ACC112 (cell line): ENCODE measurements around the gene SOD3.

Source experiments
- H2AFZ ChIP-seq: fragments of 200-600 bp; sonication (generic); one replicate; pipeline ENCODE4 v1.6.0; 2017; ENCODE audit warnings: antibody characterized with exemption, low read length; ENCODE audit not compliant: unreplicated experiment
- H3K27ac ChIP-seq: fragments of 200-600 bp; sonication (generic); 2 replicates; pipeline ENCODE4 v1.5.1; 2014; ENCODE audit warnings: low read depth, mild to moderate bottlenecking, antibody characterized with exemption, low read length, moderate library complexity
- H3K27me3 ChIP-seq: fragments of 200-600 bp; sonication (generic); 2 replicates; pipeline ENCODE4 v1.6.1; 2014; ENCODE audit warnings: mild to moderate bottlenecking, antibody characterized with exemption, low read length, moderate library complexity, mixed read lengths; ENCODE audit not compliant: insufficient read depth
- H3K36me3 ChIP-seq: fragments of 200-600 bp; sonication (generic); 2 replicates; pipeline ENCODE4 v1.6.1; 2016; ENCODE audit warnings: mild to moderate bottlenecking, antibody characterized with exemption, low read length, moderate library complexity, mixed read lengths; ENCODE audit not compliant: insufficient read depth
- H3K4me1 ChIP-seq: fragments of 200-600 bp; sonication (generic); one replicate; pipeline ENCODE4 v1.6.1; 2016; ENCODE audit warnings: low read length, mixed read lengths; ENCODE audit not compliant: insufficient read depth, unreplicated experiment, control insufficient read depth
- H3K4me3 ChIP-seq: fragments of 200-600 bp; sonication (generic); 2 replicates; pipeline ENCODE4 v1.5.1; 2014; ENCODE audit warnings: mild to moderate bottlenecking, low read depth, low read length
- H3K79me2 ChIP-seq: fragments of 200-600 bp; sonication (generic); one replicate; pipeline ENCODE4 v1.6.0; 2016; ENCODE audit warnings: low read length; ENCODE audit not compliant: control insufficient read depth, unreplicated experiment, insufficient read depth

The SOD3 gene

DNA sequence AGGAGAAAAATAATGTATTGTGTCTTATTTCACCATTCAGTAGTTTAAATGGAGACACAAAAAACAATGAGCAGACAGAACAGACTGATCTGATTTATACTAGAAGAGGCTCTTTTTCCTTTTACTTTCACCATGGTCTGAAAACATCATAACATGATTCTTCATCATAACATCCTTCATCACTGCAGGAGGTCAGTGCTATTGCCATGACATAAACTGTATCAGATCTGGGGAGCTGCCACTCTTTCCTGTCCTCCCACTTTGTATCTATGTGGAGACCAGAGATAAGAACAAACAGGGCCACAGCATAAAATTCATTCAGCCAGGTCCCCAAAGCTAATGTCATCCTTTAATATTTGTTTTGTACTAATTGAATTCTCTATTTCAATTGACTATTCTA, 25.2 kb downstream of the SOD3 start:
- no peaks in the 10 kb centered on the region for H3K36me3 ChIP-seq
- no peak overlapping the region for H3K4me3 ChIP-seq
- no peak overlapping the region for H2AFZ ChIP-seq
- no peak overlapping the region for H3K27ac ChIP-seq
- H3K79me2 ChIP-seq: no peaks in the 10 kb centered on the region
- H3K4me1 ChIP-seq: no peaks in the 10 kb centered on the region
- no peaks in the 10 kb centered on the region for H3K27me3 ChIP-seq

DNA sequence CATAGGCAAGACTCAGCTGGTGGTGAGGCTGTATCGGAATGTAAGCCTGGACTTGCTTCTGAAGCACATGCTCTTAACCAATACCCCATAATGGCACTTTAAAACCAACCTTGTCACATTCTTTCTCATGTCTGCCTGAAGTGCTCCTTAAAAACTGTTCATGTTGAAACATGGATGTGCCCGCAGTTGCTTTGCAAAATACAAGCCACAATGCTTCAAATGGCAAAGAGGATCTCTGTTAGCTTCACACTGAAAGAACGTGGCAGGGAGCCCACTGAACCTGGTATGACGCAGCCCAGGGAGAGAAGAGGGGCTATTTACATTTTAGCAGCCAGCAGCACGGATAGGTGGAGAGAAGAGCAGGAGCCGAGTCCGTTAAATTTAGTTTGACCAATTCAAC, 29.3 kb downstream of the SOD3 start:
- no peaks in the 10 kb centered on the region for H3K4me1 ChIP-seq
- no peaks in the 10 kb centered on the region for H3K79me2 ChIP-seq

DNA sequence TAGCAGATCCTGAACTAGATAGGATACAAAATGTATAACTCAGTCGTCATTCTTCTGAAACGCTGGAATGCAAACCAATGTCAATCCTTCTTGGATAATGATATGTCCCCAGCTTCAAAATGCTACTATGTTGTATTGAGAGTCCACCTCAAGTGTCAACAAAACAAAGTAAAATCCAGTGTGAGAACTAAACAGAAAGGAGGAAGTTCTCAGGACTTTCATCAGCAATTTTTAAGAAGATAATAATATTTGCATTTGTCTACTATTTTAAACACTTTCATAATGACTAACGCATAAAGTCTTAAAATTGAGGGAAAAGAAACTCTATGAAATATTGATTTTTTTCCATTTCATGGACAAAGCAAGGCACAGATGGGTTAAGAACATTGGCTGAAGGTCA, 36.3 kb downstream of the SOD3 start:
- no peaks in the 10 kb centered on the region for H3K4me1 ChIP-seq

More for the DNA sequence above, 29.3 kb downstream of the SOD3 start:
- H2AFZ ChIP-seq: no peak overlapping the region
- no peak overlapping the region for H3K4me3 ChIP-seq
- no peaks in the 10 kb centered on the region; the same call in 1 of the 2 replicates for H3K36me3 ChIP-seq
- H3K27me3 ChIP-seq: no peaks in the 10 kb centered on the region
- no peak overlapping the region for H3K27ac ChIP-seq

DNA sequence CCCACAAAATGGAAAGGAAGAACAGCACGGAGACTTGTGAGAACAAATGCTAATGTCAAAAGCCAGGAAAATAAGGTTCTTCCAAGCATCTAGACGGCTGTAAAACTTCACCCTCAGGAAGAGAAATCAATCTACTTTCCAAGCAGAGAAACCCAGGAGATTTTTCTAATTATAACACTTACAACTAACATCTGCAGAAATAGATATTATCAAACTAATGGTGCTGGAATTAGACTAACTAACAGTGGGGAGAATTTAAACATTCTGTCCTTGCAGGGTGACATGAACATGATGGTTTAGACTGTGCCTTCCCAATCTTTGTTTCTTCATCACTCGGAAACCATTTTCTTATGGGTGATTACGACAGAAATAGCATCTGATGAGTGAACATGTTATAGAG, 40.3 kb downstream of the SOD3 start:
- Histone ChIP-seq H3K79me2 (no peaks in the 10 kb centered on the region), H2AFZ (no peak overlapping the region)

More for the DNA sequence above, 36.3 kb downstream of the SOD3 start:
- no peaks in the 10 kb centered on the region for H3K79me2 ChIP-seq
- no peaks in the 10 kb centered on the region; the same call in 1 of the 2 replicates for H3K36me3 ChIP-seq
- H2AFZ ChIP-seq: no peak overlapping the region
- no peaks in the 10 kb centered on the region for H3K27me3 ChIP-seq
- no peak overlapping the region for H3K27ac ChIP-seq
- no peak overlapping the region for H3K4me3 ChIP-seq

DNA sequence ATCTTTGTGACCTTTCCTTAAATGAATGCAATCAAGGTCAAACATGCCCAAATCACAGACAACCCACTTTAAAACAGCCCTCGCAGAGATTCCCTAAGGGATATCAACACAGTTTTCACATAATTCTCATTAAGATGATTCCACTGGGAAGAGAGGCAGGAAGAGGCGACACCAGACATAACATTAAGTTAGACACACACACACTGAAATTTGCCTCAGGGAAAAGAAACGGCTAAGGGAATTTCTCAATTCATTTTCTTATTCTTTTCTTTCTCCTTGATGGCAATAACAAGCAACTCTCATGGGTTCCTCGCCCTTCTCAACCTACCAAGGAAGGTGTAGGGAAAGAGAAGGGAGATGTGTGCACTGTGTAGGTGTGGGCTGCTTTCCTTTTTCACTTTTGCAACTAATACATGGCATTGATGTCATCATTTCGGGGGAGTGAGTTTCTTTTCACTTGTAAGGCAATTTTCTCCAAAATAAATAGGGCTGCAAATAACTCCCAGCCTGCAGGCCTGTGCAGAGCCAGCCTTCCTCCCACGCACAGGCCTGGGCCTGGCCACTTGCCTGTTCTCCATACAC, 41.4 kb downstream of the SOD3 start:
- no peak overlapping the region for H3K4me3 ChIP-seq

More for the DNA sequence above, 40.3 kb downstream of the SOD3 start:
- H3K27ac ChIP-seq: no peak overlapping the region
- H3K36me3 ChIP-seq: no peaks in the 10 kb centered on the region
- H3K4me1 ChIP-seq: no peaks in the 10 kb centered on the region
- no peak overlapping the region for H3K4me3 ChIP-seq
- no peaks in the 10 kb centered on the region for H3K27me3 ChIP-seq

DNA sequence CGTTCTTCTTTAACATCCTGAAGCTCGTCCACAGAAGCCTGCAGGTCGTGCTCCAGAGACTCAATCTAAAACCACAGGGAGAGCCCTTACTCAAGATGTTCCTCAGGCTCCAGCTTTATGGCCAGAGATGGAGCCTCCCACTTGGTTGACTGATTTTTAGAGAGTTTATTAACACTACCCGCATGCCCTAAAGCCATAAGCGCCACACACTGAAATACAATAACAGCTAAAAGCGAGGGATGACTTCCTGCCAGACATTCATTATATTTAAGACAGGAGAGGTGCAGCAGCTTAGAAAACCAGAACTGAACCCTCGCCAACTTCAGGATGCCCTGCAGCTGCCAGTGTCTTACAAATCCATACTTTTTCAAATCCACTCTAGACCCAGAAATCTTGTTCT, 42.0 kb downstream of the SOD3 start:
- Histone ChIP-seq H3K36me3 (no peaks in the 10 kb centered on the region), H3K4me3 (no peak overlapping the region), H3K27me3 (no peaks in the 10 kb centered on the region), H3K27ac (no peak overlapping the region), H2AFZ (no peak overlapping the region), H3K4me1 (no peaks in the 10 kb centered on the region), H3K79me2 (no peaks in the 10 kb centered on the region)

More for the DNA sequence above, 41.4 kb downstream of the SOD3 start:
- Histone ChIP-seq H3K36me3 (no peaks in the 10 kb centered on the region), H2AFZ (no peak overlapping the region), H3K27ac (no peak overlapping the region), H3K79me2 (no peaks in the 10 kb centered on the region), H3K4me1 (no peaks in the 10 kb centered on the region), H3K27me3 (no peaks in the 10 kb centered on the region)

DNA sequence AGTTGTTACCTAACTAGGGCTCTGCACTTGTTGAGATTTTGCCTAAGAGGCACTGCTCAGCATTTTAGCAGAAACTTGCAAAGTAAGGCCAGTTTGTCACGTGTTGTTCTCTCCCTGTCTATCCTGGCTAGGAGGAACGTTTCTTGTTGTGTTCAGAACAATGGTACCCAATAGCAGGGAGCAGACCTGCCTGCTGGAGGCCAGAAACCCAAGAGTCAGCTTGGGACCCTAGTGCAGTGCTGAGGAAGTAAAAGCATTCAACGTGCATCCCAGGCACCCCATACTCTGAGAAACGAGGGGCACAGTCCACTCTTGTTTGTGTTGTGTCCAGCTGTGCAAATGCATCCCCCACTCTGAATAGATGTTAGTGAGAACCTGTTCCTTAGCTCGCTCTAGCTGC, 42.4 kb downstream of the SOD3 start:
- no peak overlapping the region for H2AFZ ChIP-seq
- H3K27ac ChIP-seq: no peak overlapping the region
- H3K4me3 ChIP-seq: no peak overlapping the region
- H3K36me3 ChIP-seq: no peaks in the 10 kb centered on the region
- H3K4me1 ChIP-seq: no peaks in the 10 kb centered on the region
- H3K27me3 ChIP-seq: no peaks in the 10 kb centered on the region
- H3K79me2 ChIP-seq: no peaks in the 10 kb centered on the region

DNA sequence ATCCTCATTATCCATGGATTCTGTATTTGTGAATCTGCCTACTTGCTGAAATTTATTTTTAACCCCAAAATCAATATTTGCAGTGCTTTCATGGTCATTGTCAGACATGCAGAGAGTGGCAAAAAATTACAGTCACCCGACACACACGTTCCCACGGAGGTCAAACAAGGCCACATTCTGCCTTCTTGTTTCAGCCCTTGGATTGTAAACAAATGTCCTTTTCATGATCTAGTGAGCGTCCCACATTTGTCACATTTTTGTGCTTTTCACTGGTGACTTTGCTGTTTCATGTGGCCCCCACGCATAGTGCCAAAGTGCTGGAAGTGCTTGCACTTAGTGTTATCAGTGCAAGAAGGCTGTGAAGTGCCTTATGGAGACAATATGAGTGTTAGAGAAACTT, 45.0 kb downstream of the SOD3 start:
- Histone ChIP-seq H3K27ac (no peak overlapping the region), H3K79me2 (no peaks in the 10 kb centered on the region), H2AFZ (no peak overlapping the region)

DNA sequence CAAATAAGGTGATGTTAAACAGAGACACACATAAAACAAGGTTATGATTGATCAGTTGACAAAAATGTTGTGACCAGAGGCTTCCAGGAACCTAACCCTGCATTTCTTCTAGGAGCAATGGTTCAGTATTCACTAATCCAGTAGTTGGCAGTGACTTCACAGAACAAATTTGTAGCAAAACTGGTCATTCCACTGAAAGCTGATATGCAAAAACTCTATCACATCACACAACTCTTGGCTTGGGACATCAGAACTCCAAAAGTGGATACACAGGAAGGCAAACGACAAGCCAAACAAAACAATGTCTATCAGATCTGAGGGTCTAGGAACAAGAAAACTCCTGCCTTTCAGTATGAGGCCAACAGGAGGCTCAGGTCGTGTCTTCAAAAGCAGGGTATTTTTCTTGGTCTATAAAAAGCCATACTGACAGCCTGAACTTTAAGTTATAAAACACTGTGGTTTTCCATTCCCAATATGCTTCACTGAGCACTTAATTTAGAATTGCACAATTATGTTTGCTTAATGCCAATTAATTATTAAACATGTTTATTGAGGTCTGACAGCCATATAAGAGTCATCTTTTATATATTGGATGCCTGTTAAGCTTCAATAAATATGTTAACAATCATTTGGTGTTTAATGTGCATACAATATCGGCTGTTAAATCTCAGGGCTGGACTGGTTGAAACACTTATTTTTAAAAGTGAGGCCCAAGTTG, 45.6 kb downstream of the SOD3 start:
- H3K4me3 ChIP-seq: no peak overlapping the region
- no peaks in the 10 kb centered on the region for H3K4me1 ChIP-seq
- no peak overlapping the region for H3K27ac ChIP-seq
- no peaks in the 10 kb centered on the region for H3K36me3 ChIP-seq
- H3K79me2 ChIP-seq: no peaks in the 10 kb centered on the region
- no peaks in the 10 kb centered on the region for H3K27me3 ChIP-seq
- no peak overlapping the region for H2AFZ ChIP-seq

More for the DNA sequence above, 45.0 kb downstream of the SOD3 start:
- no peak overlapping the region for H3K4me3 ChIP-seq
- no peaks in the 10 kb centered on the region for H3K36me3 ChIP-seq
- H3K27me3 ChIP-seq: no peaks in the 10 kb centered on the region
- H3K4me1 ChIP-seq: no peaks in the 10 kb centered on the region

DNA sequence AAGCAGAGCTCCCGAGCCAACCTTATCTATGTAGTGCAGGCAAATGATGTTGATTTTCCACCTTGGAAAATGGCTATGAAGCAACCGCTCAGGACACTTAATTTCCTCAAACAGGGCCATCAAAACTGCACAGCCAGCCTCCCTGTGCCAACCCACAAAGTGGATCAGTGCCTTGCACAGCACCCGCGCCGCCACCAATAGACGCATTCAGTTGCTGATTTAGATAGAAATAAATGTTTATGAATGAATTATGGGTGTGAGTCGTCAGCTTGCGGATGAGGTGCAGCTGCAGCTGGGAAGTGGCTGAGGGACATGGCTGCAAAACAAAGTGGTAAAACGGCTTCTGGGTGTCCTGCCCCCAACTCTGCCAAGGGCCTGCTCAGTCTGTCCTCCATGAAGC, 47.0 kb downstream of the SOD3 start:
- H3K4me3 ChIP-seq: no peak overlapping the region
- no peak overlapping the region for H2AFZ ChIP-seq
- H3K27me3 ChIP-seq: no peaks in the 10 kb centered on the region
- no peak overlapping the region for H3K27ac ChIP-seq
- no peaks in the 10 kb centered on the region for H3K79me2 ChIP-seq
- no peaks in the 10 kb centered on the region for H3K4me1 ChIP-seq
- no peaks in the 10 kb centered on the region for H3K36me3 ChIP-seq

DNA sequence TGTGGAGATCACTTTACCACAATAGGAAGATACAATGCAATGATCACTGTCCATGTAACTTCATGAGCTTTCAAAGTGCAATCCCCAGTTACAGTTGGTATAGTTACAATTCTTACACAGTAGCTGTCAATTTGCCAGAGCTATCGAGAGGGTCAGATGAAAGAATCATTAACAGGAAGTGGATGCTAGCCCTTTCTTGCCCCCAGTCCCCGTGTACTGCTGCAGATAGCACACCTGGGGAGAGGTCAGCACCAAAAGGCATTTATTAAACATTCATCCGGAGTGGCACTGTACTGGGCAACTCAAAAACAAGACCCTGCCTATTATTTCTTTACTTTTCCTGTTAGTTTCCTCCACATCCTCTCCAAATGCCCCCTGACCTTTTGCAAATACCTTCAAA, 47.7 kb downstream of the SOD3 start:
- no peaks in the 10 kb centered on the region for H3K79me2 ChIP-seq
- no peaks in the 10 kb centered on the region for H3K36me3 ChIP-seq
- H3K4me3 ChIP-seq: no peak overlapping the region
- no peak overlapping the region for H2AFZ ChIP-seq
- no peaks in the 10 kb centered on the region for H3K4me1 ChIP-seq
- no peaks in the 10 kb centered on the region for H3K27me3 ChIP-seq
- H3K27ac ChIP-seq: no peak overlapping the region
